HFFc6 (cell line): ENCODE results near the gene DYNLL2. TPM values are rescaled to one million over a fixed set of nuclear protein-coding genes. Genes with fewer than 3 reads are reported as not detected.

ENCODE experiments used
- DNase-seq: peaks from one replicate; pipeline ENCODE4 v3.0.0-alpha.2; 2018
- H3K27ac Mint-ChIP-seq: 2 replicates; pipeline ENCODE4 v1.8.0; 2020; ENCODE audit warnings: mild to moderate bottlenecking, mixed read lengths
- H3K27me3 Mint-ChIP-seq: 2 replicates; pipeline ENCODE4 v1.8.0; 2021; ENCODE audit warnings: mild to moderate bottlenecking, moderate library complexity, mixed read lengths; ENCODE audit not compliant: insufficient read depth
- H3K36me3 Mint-ChIP-seq: 2 replicates; pipeline ENCODE4 v1.8.0; 2021; ENCODE audit warnings: low read depth, mixed read lengths
- H3K4me1 Mint-ChIP-seq: 2 replicates; pipeline ENCODE4 v1.8.0; 2020; ENCODE audit warnings: low read depth, mixed read lengths
- H3K4me3 Mint-ChIP-seq: 2 replicates; pipeline ENCODE4 v1.8.0; 2020; ENCODE audit warnings: mild to moderate bottlenecking, moderate library complexity, mixed read lengths
- H3K9me3 Mint-ChIP-seq: 2 replicates; pipeline ENCODE4 v1.8.0; 2020; ENCODE audit warnings: mild to moderate bottlenecking, mixed read lengths
- CTCF ChIP-seq: fragments of 200-600 bp; sonication (generic); IDR thresholded peaks from 2 replicates; pipeline ENCODE4 v1.5.0; 2021; ENCODE audit warnings: antibody characterized with exemption, mild to moderate bottlenecking
- total RNA-seq, 6 experiments: library from RNA; stranded (reverse); fragmentation: NEBNext Ultra II Directional; extraction: Animal tissue kit (Norgen Biotek cat#: 25700); gene quantifications; 2 replicates in 1 of 6; 3 replicates in 5 of 6; pipeline ENCODE4 v1.2.3, GENCODE V29; 2021

Gene DYNLL2
- total RNA-seq, 6 experiments from 2014 or later = 31.8 to 38.9 (median 35.5) TPM

GRCh38 chr17:58091024-58091567 lies 7.9 kb downstream of the DYNLL2 start:
- no peak for TF ChIP-seq CTCF
- peaks cover 28% of the 10 kb centered on the region for H3K36me3 Mint-ChIP-seq
- no peak for DNase-seq
- H3K27me3 Mint-ChIP-seq = no peaks in the 10 kb centered on the region; the same call in 1 of the 2 replicates
- no peaks in the 10 kb centered on the region for H3K9me3 Mint-ChIP-seq
- no peak overlapping the region for H3K27ac Mint-ChIP-seq
- H3K4me3 Mint-ChIP-seq = no peak overlapping the region
- peaks cover 51% of the 10 kb centered on the region for H3K4me1 Mint-ChIP-seq

- no peak overlapping the region for H3K4me3 Mint-ChIP-seq
- H3K27ac Mint-ChIP-seq = no peak overlapping the region
- no peak for DNase-seq
- peaks cover 40% of the 10 kb centered on the region for H3K4me1 Mint-ChIP-seq
- peaks cover 19% of the 10 kb centered on the region for H3K36me3 Mint-ChIP-seq
- no peaks in the 10 kb centered on the region; the same call in 1 of the 2 replicates for H3K27me3 Mint-ChIP-seq
- no peaks in the 10 kb centered on the region for H3K9me3 Mint-ChIP-seq
- no peak for TF ChIP-seq CTCF
Observed at GRCh38 chr17:58092101-58092796, 9.0 kb downstream of the DYNLL2 start.

GRCh38 chr17:58092797-58093385 lies 9.7 kb downstream of the DYNLL2 start:
- peak; percentile 26; the same call in 1 of the 2 replicates for TF ChIP-seq CTCF
- Mint-ChIP-seq H3K4me3 (no peak overlapping the region), H3K27me3 (no peaks in the 10 kb centered on the region; the same call in 1 of the 2 replicates), H3K4me1 (peaks cover 33% of the 10 kb centered on the region), H3K36me3 (peaks cover 14% of the 10 kb centered on the region), H3K9me3 (no peaks in the 10 kb centered on the region), H3K27ac (no peak overlapping the region)
- DNase-seq = no peak

- no peaks in the 10 kb centered on the region; the same call in 1 of the 2 replicates for H3K27me3 Mint-ChIP-seq
- H3K4me1 Mint-ChIP-seq = peaks cover 27% of the 10 kb centered on the region
- H3K36me3 Mint-ChIP-seq = peaks cover 5% of the 10 kb centered on the region; the same call in 1 of the 2 replicates
- TF ChIP-seq CTCF = no peak
- no peak for DNase-seq
- H3K4me3 Mint-ChIP-seq = no peak overlapping the region
- no peaks in the 10 kb centered on the region for H3K9me3 Mint-ChIP-seq
- H3K27ac Mint-ChIP-seq = no peak overlapping the region
Observed at GRCh38 chr17:58094118-58094517, 10.9 kb downstream of the DYNLL2 start.

- peak; percentile 16 for DNase-seq
- H3K4me3 Mint-ChIP-seq = no peak overlapping the region
- peak; percentile 36; the same call in 1 of the 2 replicates for TF ChIP-seq CTCF
- H3K36me3 Mint-ChIP-seq = peaks cover 5% of the 10 kb centered on the region; the same call in 1 of the 2 replicates
- H3K27ac Mint-ChIP-seq = no peak overlapping the region
- peaks cover 2% of the 10 kb centered on the region; the same call in 1 of the 2 replicates for H3K27me3 Mint-ChIP-seq
- peaks cover 7% of the 10 kb centered on the region for H3K4me1 Mint-ChIP-seq
- H3K9me3 Mint-ChIP-seq = no peaks in the 10 kb centered on the region
Observed at GRCh38 chr17:58096892-58097291, 13.7 kb downstream of the DYNLL2 start.
